WTC11 (cell line): ENCODE results near the gene ZNF827. TPM values are rescaled to one million over a fixed set of nuclear protein-coding genes. Genes with fewer than 3 reads are reported as not detected.

ENCODE experiments used
- ATAC-seq: fragments of 200-7000 bp; cut with Tn5 transposase; 2 replicates; pipeline ENCODE4 v1.10.0; 2021; ENCODE audit warnings: mild to moderate bottlenecking, moderate library complexity
- CTCF ChIA-PET: fragments of 300-600 bp; sonication (Branson Sonifier 250); formaldehyde crosslinking; loops from one replicate; lab custom pipeline; 2021; ENCODE audit warnings: antibody characterized with exemption; lab: Charles Lee
- POLR2A ChIA-PET: fragments of 350-600 bp; sonication (Branson Sonifier 250); formaldehyde crosslinking; loops from one replicate; lab custom pipeline; 2021; ENCODE audit warnings: antibody characterized with exemption; lab: Charles Lee
- DNase-seq: peaks from one replicate; pipeline ENCODE4 v3.0.0; 2021; ENCODE audit warnings: low spot score
- H3K27ac Mint-ChIP-seq: 2 replicates; pipeline ENCODE4 v1.8.0; 2021; ENCODE audit warnings: mixed read lengths
- H3K27me3 Mint-ChIP-seq: 2 replicates; pipeline ENCODE4 v1.8.0; 2021; ENCODE audit warnings: low read depth, mild to moderate bottlenecking, moderate library complexity, mixed read lengths
- H3K36me3 Mint-ChIP-seq: 2 replicates; pipeline ENCODE4 v1.8.0; 2021; ENCODE audit warnings: mixed read lengths
- H3K4me1 Mint-ChIP-seq: 2 replicates; pipeline ENCODE4 v1.8.0; 2022; ENCODE audit warnings: mixed read lengths
- H3K4me3 Mint-ChIP-seq: 2 replicates; pipeline ENCODE4 v1.8.0; 2021; ENCODE audit warnings: mild to moderate bottlenecking, moderate library complexity, mixed read lengths
- H3K9me3 Mint-ChIP-seq: 2 replicates; pipeline ENCODE4 v1.8.0; 2021; ENCODE audit warnings: mixed read lengths
- ESRRA ChIP-seq: sonication (generic); formaldehyde crosslinking; IDR thresholded peaks from 2 replicates; pipeline ENCODE4 v1.8.1; 2022; ENCODE audit warnings: mild to moderate bottlenecking, missing genetic modification reagents, borderline replicate concordance
- FOXK1 ChIP-seq: sonication (generic); formaldehyde crosslinking; IDR thresholded peaks from 2 replicates; pipeline ENCODE4 v1.8.0; 2022; ENCODE audit warnings: mild to moderate bottlenecking, moderate library complexity, missing genetic modification reagents
- GTF2I ChIP-seq: fragments of 250-450 bp; sonication (Bioruptor Pico); conservative IDR thresholded peaks from 2 replicates; pipeline ENCODE4 v1.4.0; 2021; ENCODE audit warnings: mild to moderate bottlenecking
- IRF2 ChIP-seq: sonication (generic); formaldehyde crosslinking; IDR thresholded peaks from 2 replicates; pipeline ENCODE4 v1.8.0; 2022; ENCODE audit warnings: low read depth, missing genetic modification reagents, borderline replicate concordance
- MYBL2 ChIP-seq: sonication (generic); formaldehyde crosslinking; IDR thresholded peaks from 2 replicates; pipeline ENCODE4 v1.8.1; 2023; ENCODE audit warnings: mild to moderate bottlenecking, moderate library complexity, missing genetic modification reagents
- NR2C2 ChIP-seq: sonication (generic); formaldehyde crosslinking; IDR thresholded peaks from 2 replicates; pipeline ENCODE4 v1.8.0; 2022; ENCODE audit warnings: mild to moderate bottlenecking, missing genetic modification reagents
- OVOL2 ChIP-seq: fragments of 250-450 bp; sonication (Bioruptor Pico); IDR thresholded peaks from 2 replicates; pipeline ENCODE4 v1.9.0; 2021; ENCODE audit warnings: mild to moderate bottlenecking, borderline replicate concordance
- RELA ChIP-seq: sonication (generic); formaldehyde crosslinking; IDR thresholded peaks from 2 replicates; pipeline ENCODE4 v1.8.1; 2022; ENCODE audit warnings: missing genetic modification reagents, mild to moderate bottlenecking, borderline replicate concordance
- RORB ChIP-seq: fragments of 250-450 bp; sonication (Bioruptor Pico); IDR thresholded peaks from 2 replicates; pipeline ENCODE4 v1.9.0; 2021; ENCODE audit warnings: mild to moderate bottlenecking
- ZMAT4 ChIP-seq: fragments of 250-450 bp; sonication (Bioruptor Pico); IDR thresholded peaks from 2 replicates; pipeline ENCODE4 v1.9.0; 2021; ENCODE audit warnings: mild to moderate bottlenecking
- ZNF121 ChIP-seq: sonication (generic); formaldehyde crosslinking; IDR thresholded peaks from 2 replicates; pipeline ENCODE4 v1.8.0; 2023; ENCODE audit warnings: missing genetic modification reagents
- ZNF219 ChIP-seq: sonication (generic); formaldehyde crosslinking; IDR thresholded peaks from 2 replicates; pipeline ENCODE4 v1.8.0; 2023; ENCODE audit warnings: missing genetic modification reagents, mild to moderate bottlenecking, borderline replicate concordance
- ZNF396 ChIP-seq: fragments of 250-450 bp; sonication (Bioruptor Pico); IDR thresholded peaks from 2 replicates; pipeline ENCODE4 v1.8.0; 2021; ENCODE audit warnings: mild to moderate bottlenecking, moderate library complexity, borderline replicate concordance
- ZNF423 ChIP-seq: fragments of 250-450 bp; sonication (Bioruptor Pico); IDR thresholded peaks from 2 replicates; pipeline ENCODE4 v2.1.2; 2022; ENCODE audit warnings: mild to moderate bottlenecking, moderate library complexity
- total RNA-seq: library from RNA; stranded (reverse); gene quantifications from 3 replicates; pipeline ENCODE4 v1.2.3, GENCODE V29; 2021
- TF ChIP-seq, protein P1 (sequence below): sonication (generic); formaldehyde crosslinking; IDR thresholded peaks from 2 replicates; pipeline ENCODE4 v1.8.1; 2022; ENCODE audit warnings: low read depth, mild to moderate bottlenecking, moderate library complexity, missing genetic modification reagents, borderline replicate concordance
- TF ChIP-seq, protein P2 (sequence below): sonication (generic); formaldehyde crosslinking; conservative IDR thresholded peaks from 2 replicates; pipeline ENCODE4 v1.8.1; 2023; ENCODE audit warnings: mild to moderate bottlenecking, low read depth, missing genetic modification reagents, moderate library complexity
- TF ChIP-seq, protein P3 (sequence below): fragments of 250-450 bp; sonication (Bioruptor Pico); IDR thresholded peaks from 2 replicates; pipeline ENCODE4 v2.1.2; 2022; ENCODE audit warnings: mild to moderate bottlenecking, moderate library complexity

The ZNF827 gene
- total RNA-seq, 1 experiment from 2014 or later: 25.6 TPM

GRCh38 chr4:145792429-145792828, 146.2 kb downstream of the ZNF827 start (continued):
- TF ChIP-seq, protein P1, sequence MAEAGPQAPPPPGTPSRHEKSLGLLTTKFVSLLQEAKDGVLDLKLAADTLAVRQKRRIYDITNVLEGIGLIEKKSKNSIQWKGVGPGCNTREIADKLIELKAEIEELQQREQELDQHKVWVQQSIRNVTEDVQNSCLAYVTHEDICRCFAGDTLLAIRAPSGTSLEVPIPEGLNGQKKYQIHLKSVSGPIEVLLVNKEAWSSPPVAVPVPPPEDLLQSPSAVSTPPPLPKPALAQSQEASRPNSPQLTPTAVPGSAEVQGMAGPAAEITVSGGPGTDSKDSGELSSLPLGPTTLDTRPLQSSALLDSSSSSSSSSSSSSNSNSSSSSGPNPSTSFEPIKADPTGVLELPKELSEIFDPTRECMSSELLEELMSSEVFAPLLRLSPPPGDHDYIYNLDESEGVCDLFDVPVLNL: no peak
- TF ChIP-seq, protein P2, sequence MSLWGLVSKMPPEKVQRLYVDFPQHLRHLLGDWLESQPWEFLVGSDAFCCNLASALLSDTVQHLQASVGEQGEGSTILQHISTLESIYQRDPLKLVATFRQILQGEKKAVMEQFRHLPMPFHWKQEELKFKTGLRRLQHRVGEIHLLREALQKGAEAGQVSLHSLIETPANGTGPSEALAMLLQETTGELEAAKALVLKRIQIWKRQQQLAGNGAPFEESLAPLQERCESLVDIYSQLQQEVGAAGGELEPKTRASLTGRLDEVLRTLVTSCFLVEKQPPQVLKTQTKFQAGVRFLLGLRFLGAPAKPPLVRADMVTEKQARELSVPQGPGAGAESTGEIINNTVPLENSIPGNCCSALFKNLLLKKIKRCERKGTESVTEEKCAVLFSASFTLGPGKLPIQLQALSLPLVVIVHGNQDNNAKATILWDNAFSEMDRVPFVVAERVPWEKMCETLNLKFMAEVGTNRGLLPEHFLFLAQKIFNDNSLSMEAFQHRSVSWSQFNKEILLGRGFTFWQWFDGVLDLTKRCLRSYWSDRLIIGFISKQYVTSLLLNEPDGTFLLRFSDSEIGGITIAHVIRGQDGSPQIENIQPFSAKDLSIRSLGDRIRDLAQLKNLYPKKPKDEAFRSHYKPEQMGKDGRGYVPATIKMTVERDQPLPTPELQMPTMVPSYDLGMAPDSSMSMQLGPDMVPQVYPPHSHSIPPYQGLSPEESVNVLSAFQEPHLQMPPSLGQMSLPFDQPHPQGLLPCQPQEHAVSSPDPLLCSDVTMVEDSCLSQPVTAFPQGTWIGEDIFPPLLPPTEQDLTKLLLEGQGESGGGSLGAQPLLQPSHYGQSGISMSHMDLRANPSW (CRISPR knock-in tag): no peak
- no peak for TF ChIP-seq ZMAT4 (CRISPR knock-in tag)

DNA sequence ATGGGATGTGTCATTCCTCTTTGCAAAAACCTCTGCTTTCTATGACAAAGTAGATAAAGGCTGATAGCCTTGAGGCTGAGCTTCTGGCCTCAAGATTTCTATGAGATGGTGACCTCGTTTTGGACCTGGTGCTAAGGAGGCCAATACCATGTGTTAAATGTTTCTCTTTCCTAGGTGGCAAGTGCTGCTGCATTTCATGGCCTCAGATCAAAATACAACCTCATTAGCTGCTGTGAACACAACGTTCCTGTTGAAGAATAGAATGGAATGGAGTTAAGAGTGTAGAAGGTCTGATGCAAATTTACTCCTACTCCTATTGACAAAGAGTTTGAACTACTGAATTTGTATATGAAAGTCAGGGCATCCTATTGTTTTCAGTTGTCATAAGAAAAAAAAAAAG, 146.6 kb downstream of the ZNF827 start:
- peaks cover 5% of the 10 kb centered on the region for H3K4me1 Mint-ChIP-seq
- peak overlapping the region; percentile 5; the same call in 1 of the 2 replicates for H3K27ac Mint-ChIP-seq
- ChIA-PET POLR2A (no interaction called here), CTCF (interaction anchor here (0.6 to 1.9 kb wide), 2 partner anchors 12 to 233 kb away, joined by 3 to 4 read pairs; no protein-coding TSS in a partner anchor)
- H3K36me3 Mint-ChIP-seq: peaks cover 3% of the 10 kb centered on the region; the same call in 1 of the 2 replicates
- no peak overlapping the region for H3K4me3 Mint-ChIP-seq
- DNase-seq: no peak
- 0 out of 2 replicates have a peak, but pooled peaks cover 4% of the 10 kb centered on the region for H3K9me3 Mint-ChIP-seq
- H3K27me3 Mint-ChIP-seq: no peaks in the 10 kb centered on the region
- no peak for ATAC-seq
- no peak for TF ChIP-seq GTF2I
- TF ChIP-seq MYBL2: no peak
- TF ChIP-seq OVOL2 (CRISPR knock-in tag): no peak
- TF ChIP-seq ZNF423: no peak
- no peak for TF ChIP-seq ZNF219 (CRISPR knock-in tag)
- no peak for TF ChIP-seq NR2C2
- TF ChIP-seq, protein P2 (CRISPR knock-in tag): no peak
- no peak for TF ChIP-seq ZNF121 (CRISPR knock-in tag)
- TF ChIP-seq, protein P3, sequence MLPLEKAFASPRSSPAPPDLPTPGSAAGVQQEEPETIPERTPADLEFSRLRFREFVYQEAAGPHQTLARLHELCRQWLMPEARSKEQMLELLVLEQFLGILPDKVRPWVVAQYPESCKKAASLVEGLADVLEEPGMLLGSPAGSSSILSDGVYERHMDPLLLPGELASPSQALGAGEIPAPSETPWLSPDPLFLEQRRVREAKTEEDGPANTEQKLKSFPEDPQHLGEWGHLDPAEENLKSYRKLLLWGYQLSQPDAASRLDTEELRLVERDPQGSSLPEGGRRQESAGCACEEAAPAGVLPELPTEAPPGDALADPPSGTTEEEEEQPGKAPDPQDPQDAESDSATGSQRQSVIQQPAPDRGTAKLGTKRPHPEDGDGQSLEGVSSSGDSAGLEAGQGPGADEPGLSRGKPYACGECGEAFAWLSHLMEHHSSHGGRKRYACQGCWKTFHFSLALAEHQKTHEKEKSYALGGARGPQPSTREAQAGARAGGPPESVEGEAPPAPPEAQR (CRISPR knock-in tag): no peak
- no peak for TF ChIP-seq RELA (CRISPR knock-in tag)

DNA sequence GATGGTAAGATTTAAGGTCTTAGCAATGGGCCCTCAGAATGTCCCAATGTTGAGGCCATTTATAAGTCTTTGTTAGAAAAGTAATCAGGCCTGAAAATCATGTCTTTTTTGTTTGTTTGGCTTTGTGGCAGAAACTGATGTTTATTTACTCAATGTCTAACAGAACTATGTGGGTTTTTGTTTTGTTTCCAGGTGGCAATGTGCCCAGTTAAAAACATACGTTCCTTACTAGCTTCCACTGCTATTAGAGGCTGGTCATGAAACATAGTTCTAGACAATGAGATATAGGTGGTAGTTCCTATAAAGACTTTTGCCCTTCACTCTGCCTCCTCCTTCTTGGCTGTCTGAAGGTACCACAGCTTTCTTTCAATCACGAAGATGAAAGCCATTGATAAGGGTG, 149.9 kb downstream of the ZNF827 start:
- CTCF ChIA-PET: no interaction called here
- no peak for ATAC-seq

More for the DNA sequence above, 149.9 kb downstream of the ZNF827 start:
- Mint-ChIP-seq H3K4me1 (peaks cover 5% of the 10 kb centered on the region), H3K36me3 (peaks cover 29% of the 10 kb centered on the region), H3K9me3 (peaks cover 18% of the 10 kb centered on the region), H3K27ac (no peak overlapping the region), H3K4me3 (no peak overlapping the region), H3K27me3 (no peaks in the 10 kb centered on the region)
- no peak for DNase-seq
- POLR2A ChIA-PET: no interaction called here
- TF ChIP-seq ZNF396 (CRISPR knock-in tag) (no peak), ESRRA (CRISPR knock-in tag) (no peak), IRF2 (CRISPR knock-in tag) (no peak), RORB (CRISPR knock-in tag) (no peak), FOXK1 (CRISPR knock-in tag) (no peak)
